HUDEP-2 (cell line): Measurements from ENCODE around the gene WTIP.
"Not testable (repeated sequence)": the region's sequence is repeated elsewhere in the genome, so short reads cannot be mapped to it uniquely, and the experiment has no call there.

Source experiments
- DNase-seq, 76 experiments: peaks; one replicate each; lab custom pipeline; 2025; ENCODE audit not compliant: unreplicated experiment in 76 of 76; lab: John Stamatoyannopoulos, UW

Gene WTIP

GRCh38 chr19:34502582-34503411 is 21.2 kb downstream of the WTIP start:
- DNase-seq, result no peak

- DNase-seq, result no peak
These were observed 22.1 kb downstream of the WTIP start for GRCh38 chr19:34503531-34504272.

- no peak for DNase-seq
These were observed 22.8 kb downstream of the WTIP start for GRCh38 chr19:34504273-34504808.

- DNase-seq, result no peak
These were observed 23.3 kb downstream of the WTIP start for GRCh38 chr19:34504809-34505291.

- DNase-seq, result no peak
These were observed 23.9 kb downstream of the WTIP start for GRCh38 chr19:34505321-34506025.

GRCh38 chr19:34506026-34506370 is 24.4 kb downstream of the WTIP start:
- DNase-seq, result no peak

- no peak for DNase-seq
These were observed 26.0 kb downstream of the WTIP start for GRCh38 chr19:34507414-34508067.

GRCh38 chr19:34508540-34508939 is 27.0 kb downstream of the WTIP start:
- DNase-seq, result no peak

GRCh38 chr19:34510904-34511303 is 29.3 kb downstream of the WTIP start:
- not testable (repeated sequence) for DNase-seq

- DNase-seq, result no peak
These were observed 30.8 kb downstream of the WTIP start for GRCh38 chr19:34512254-34512822.

- DNase-seq, result no peak
These were observed 32.2 kb downstream of the WTIP start for GRCh38 chr19:34513767-34514166.

GRCh38 chr19:34519602-34520001 is 38.0 kb downstream of the WTIP start:
- no peak for DNase-seq

GRCh38 chr19:34523408-34523807 is 41.9 kb downstream of the WTIP start:
- DNase-seq, result no peak

GRCh38 chr19:34525001-34525400 is 43.4 kb downstream of the WTIP start:
- no peak for DNase-seq

GRCh38 chr19:34534206-34534605 is 52.6 kb downstream of the WTIP start:
- no peak for DNase-seq

- DNase-seq, result no peak
These were observed 57.8 kb downstream of the WTIP start for GRCh38 chr19:34539396-34539795.

- DNase-seq, result no peak
These were observed 59.4 kb downstream of the WTIP start for GRCh38 chr19:34540811-34541557.

GRCh38 chr19:34549833-34550232 is 68.3 kb downstream of the WTIP start:
- DNase-seq, result no peak

- DNase-seq, result peak in 17 of 76 experiments; percentile 3 to 53 (median 18)
These were observed 73.9 kb downstream of the WTIP start for GRCh38 chr19:34555447-34555846.
